HK-2 (cell line): ENCODE data around the gene SCAF1.

Source experiments
- DNase-seq: peaks from one replicate; pipeline ENCODE4 v3.0.0-alpha.2; 2018; ENCODE audit not compliant: unreplicated experiment

The SCAF1 gene

DNA sequence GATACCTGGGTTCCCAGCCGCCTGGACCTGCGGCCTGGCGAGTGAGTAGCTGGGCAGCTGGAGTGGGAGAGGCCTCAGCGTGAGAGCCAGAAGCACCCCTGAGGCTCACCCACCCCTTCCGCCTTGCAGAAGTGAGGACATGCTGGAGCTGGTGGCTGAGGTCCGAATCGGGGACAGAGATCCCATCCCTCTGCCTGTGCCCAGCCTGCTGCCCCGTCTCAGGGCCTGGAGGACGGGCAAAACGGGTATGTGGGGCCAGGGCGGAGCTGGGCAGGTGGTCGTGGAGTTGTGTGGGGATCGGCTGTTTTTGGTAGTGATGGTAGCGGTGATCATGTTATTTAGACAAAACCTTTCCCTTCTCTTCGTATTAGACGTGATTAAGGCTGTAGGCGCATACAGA is 4.6 kb downstream of the SCAF1 start:
- no peak for DNase-seq

DNA sequence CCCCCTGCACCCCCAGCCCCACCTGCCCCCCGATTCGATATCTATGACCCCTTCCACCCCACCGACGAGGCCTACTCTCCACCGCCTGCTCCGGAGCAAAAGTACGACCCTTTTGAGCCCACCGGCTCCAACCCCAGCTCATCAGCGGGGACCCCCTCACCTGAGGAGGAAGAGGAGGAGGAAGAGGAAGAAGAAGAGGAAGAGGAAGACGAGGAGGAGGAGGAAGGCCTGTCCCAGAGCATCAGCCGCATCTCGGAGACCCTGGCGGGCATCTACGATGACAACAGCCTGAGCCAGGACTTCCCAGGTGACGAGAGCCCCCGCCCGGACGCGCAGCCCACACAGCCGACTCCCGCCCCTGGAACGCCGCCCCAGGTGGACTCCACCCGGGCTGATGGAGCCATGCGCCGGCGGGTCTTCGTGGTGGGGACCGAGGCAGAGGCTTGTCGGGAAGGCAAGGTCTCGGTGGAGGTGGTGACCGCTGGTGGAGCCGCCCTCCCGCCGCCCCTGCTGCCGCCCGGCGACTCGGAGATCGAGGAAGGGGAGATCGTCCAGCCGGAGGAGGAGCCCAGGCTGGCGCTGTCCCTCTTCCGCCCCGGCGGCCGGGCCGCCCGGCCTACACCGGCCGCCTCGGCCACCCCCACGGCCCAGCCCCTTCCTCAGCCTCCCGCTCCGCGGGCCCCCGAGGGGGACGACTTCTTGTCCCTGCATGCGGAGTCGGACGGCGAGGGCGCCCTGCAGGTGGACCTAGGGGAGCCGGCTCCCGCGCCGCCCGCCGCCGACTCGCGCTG is 9.2 kb downstream of the SCAF1 start:
- no peak for DNase-seq

DNA sequence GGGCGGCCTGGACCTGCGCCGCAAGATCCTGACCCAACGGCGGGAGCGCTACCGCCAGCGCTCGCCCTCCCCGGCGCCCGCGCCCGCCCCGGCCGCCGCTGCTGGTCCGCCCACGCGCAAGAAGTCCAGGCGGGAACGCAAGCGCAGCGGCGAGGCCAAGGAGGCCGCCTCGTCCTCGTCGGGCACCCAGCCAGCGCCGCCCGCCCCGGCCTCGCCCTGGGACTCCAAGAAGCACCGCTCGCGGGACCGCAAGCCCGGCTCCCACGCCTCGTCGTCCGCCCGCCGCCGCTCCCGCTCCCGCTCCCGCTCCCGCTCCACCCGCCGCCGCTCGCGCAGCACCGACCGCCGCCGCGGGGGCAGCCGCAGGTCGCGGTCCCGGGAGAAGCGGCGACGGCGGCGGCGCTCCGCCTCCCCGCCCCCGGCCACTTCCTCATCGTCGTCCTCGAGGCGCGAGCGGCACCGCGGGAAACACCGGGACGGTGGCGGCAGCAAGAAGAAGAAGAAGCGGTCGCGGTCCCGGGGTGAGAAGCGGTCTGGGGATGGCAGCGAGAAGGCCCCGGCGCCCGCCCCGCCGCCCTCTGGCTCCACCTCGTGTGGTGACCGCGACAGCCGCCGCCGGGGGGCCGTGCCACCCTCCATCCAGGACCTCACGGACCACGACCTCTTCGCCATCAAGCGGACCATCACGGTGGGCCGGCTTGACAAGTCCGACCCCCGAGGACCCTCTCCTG is 10.0 kb downstream of the SCAF1 start:
- no peak for DNase-seq

DNA sequence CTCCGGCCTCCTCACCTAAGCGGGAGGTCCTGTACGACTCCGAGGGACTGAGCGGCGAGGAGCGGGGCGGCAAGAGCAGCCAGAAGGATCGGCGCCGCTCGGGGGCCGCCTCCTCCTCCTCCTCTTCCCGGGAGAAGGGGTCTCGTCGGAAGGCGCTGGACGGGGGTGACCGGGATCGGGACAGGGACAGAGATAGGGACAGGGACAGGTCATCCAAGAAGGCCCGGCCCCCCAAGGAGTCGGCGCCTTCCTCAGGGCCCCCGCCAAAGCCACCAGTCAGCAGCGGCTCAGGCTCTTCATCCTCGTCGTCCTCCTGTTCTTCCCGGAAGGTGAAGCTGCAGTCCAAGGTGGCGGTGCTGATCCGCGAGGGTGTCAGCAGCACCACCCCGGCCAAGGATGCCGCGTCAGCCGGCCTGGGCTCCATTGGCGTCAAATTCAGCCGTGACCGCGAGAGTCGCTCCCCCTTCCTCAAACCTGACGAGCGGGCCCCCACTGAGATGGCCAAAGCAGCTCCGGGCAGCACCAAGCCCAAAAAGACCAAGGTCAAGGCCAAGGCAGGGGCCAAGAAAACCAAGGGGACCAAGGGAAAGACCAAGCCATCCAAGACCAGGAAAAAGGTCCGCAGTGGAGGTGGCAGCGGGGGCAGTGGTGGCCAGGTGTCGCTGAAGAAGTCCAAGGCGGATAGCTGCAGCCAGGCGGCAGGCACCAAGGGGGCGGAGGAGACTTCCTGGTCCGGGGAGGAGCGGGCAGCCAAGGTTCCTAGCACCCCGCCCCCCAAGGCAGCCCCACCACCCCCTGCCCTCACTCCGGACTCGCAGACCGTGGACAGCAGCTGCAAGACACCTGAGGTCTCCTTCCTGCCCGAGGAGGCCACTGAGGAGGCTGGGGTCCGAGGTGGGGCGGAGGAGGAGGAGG is 10.8 kb downstream of the SCAF1 start:
- DNase-seq, result no peak

DNA sequence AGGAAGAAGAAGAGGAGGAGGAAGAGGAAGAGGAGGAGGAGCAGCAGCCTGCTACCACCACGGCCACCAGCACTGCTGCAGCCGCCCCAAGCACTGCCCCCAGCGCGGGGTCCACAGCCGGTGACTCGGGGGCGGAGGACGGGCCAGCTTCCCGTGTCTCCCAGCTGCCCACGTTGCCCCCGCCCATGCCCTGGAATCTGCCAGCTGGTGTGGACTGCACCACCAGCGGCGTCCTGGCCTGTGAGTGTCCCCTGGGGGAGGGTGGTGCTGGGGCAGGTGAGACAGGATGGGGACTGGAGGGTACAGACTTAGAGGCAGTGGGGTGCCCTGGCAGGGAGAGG is 11.4 kb downstream of the SCAF1 start:
- no peak for DNase-seq

DNA sequence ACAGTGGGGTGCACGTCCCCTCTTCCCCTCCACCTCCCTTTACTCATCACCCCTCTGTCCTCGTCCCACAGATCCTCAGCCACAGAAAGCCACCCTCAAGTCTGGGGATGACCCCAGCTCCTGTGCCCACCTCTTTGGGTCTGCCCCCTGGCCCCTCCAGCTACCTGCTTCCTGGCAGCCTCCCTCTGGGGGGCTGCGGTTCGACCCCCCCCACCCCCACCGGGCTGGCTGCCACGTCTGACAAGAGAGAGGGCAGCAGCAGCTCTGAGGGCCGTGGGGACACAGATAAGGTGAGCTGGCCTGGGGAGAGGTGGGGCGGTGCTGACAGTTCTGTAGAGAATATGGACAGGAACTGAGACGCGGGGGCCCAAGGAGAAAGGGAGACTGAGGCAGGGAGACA is 12.6 kb downstream of the SCAF1 start:
- DNase-seq, result no peak

DNA sequence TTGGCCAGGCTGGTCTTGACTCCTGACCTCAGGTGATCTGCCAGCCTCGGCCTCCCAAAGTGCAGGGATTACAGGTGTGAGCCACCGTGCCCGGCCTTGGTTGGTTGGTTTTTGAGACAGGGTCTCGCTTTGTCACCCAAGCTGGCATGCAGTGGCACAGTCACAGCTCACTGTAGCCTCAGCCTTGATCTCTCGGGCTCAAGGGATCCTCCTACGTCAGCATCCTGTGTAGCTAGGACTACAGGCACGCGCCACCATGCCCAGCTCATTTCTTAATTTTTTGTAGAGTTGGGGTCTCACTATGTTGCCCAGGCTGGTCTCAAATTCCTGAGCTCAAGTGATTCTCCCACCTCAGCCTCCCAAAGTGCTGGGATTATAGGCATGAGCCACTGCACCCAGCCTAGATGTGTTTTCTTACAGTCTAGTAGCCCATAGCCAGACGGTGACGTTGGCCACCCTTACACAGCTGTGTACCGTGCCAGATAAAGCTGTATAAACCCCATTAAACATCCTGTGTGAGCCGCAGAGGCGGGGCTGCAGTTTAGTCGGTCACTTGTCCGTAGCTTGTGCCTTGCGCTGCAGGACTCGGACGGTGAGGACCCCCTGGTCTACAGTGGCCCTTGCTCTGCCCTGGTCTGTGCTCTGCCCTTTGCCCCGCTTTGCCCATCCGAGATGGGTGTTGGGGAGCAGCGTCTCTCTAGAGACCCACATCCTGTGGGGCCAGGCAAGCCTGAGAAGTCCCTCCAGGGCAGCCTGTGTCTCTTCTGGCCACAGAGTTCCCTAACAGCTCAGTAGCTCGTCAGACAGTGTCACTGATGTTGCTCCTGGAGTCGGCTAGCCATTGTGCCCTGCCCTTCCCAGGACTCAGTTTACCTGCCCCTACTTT is 13.8 kb downstream of the SCAF1 start:
- DNase-seq, result no peak

DNA sequence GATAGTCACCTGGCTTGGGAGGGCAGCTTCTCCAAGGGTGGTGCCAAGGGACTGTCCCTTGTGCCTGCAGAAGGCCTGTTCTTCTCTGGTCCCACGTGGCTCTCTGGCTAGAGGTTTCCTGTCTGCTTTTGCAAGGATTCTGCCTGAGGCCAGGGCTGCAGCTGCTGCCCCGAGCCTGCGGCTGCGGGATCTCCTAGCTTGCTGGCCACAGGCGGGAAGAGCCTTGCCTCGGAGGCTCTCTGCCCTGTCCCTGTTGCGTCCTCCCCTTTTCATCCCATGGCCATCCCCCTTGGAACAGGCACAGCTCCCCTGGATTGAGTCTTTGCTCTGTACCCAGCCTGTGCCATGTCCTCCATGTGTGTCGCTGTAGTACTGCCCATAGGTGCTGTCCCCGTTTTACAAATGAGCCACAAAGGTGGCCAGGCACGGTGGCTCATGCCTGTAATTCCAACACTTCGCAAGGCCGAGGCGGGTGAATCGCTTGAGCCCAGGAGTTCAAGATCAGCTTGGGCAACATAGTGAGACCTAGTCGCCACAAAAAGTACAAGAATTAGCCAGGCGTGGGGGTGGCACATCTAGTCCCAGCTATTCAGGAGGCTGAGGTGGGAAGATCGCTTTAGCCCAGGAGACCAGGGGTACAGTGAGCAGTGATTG is 14.6 kb downstream of the SCAF1 start:
- DNase-seq, result no peak

DNA sequence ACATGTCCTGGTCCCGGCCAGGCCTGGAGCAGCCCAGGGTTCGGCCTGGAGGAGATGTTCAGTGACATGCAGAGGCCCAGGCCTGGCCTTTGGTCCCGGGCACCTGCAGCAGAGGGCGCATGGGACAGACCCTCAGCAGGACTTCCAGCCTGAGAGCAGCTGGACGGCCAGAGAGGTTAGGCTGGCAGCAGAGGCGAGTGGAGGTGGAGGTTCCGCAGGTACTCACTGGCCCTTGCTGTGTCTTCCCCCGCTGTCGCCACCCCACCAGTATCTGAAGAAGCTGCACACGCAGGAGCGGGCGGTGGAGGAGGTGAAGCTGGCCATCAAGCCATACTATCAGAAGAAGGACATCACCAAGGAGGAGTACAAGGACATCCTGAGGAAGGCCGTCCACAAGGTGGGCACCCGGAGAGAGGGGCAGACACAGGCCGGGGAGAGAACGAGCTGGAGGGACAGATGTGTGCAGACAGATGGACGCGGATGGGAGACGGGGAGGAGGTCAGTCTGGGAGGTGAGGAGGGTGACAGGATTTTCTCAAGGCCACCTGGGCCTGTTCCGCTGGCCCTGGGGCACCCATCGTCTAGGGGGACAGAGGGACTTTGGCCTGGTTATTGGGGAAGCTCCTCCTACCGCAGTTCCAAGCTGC is 15.6 kb downstream of the SCAF1 start:
- DNase-seq, result no peak

DNA sequence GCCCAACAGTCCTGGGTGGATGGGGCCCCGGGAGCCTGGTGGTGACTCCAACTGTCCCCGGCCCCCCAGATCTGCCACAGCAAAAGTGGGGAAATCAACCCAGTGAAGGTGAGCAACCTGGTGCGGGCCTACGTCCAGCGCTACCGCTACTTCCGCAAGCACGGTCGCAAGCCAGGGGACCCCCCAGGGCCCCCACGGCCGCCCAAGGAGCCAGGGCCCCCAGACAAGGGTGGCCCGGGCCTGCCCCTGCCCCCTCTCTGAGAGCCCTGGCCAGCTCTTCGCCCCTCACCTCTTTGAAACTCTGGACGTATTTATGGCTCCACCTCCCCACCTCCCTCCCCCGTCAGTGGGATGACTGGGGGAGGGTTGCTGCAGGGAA is 16.1 kb downstream of the SCAF1 start:
- no peak for DNase-seq

DNA sequence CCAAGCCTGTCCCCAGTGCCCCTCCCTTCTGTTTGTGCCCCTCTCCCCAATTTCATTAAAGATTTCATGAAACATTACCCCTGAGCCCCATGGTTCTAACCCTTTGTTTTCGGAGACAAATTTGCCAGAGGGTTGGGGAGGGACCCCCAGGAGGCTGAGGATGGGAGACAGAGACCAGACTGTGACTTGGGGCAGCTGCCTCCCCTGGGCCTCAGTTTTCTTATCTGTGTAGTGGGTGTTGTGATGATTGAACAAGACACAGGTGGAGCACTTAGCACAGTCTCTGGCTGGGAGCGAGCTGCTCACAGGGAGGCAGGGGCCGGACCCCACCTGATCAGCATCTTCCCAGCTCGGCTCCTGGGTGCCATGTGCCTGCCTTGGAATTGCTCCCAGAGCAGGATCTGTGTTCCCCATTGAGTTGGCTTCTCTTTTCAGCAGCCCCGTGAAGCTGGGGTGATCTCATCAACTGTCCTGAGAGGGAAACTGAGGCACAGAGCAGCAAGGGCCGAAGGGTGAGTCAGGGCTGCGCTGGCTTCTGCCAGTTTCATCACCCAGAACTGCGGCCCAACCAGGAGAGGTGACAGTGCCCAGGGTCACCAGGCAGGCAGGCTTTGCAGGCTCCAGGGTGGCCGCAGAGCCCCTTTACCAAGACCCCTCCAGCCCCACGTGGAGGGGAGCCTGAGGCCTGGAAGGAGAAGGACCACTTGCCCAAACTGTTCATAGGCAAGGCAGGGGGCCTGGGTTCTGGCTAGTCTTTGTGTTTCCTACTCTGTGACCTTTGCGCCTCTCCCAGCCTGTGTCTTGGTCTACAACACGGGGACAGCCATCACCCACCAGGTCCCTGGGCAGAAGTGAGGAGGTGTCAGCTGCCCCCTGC is 16.8 kb downstream of the SCAF1 start:
- no peak for DNase-seq

DNA sequence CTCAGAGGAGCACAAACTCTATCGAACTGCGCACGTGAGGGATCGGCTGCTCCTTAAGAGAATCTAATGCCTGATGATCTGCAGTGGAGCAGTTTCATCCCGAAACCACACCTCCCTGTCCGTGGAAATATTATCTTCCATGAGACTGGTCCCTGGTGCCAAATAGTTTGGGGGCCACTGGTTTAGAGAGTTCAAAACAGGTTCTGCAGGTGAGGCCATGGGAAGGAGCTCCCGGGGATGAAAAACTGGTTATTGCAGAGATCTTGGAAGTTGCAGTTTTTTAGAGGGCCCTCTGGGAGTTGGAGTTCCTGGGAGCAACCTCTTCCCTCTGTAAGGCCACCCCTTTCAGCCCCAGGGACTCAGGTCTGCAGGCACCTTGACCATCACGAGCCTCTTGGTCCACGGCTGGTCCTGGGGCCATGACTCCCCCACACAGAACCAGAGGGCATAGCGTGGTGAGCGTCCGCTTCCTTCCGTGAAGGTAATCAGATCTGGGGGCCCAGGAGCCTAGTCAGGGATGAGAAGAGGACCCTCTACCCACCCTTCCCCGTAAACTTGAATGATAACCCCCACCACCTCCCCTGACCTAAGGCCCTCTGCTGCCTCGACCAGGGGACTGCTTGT is 18.4 kb downstream of the SCAF1 start:
- no peak for DNase-seq

DNA sequence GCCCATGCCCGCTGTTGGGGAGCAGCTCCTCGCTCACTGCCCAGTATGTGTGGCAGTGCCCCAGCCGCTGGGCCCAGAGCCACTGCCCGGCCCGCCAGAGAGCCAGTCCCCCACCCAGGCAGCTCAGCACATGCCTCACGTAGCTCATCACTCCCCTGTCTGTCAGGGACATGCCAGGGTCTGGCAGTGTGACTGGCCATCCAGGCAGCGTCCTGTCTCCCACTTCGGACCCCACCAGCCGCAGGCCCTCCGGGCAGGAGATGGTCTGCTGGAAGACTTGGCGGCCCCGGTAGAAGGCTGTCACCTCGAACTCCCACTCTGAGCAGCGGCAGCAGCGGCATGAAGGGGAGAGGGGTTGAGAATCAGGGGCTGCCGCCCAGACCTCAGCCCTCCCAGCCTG is 20.0 kb downstream of the SCAF1 start:
- no peak for DNase-seq

DNA sequence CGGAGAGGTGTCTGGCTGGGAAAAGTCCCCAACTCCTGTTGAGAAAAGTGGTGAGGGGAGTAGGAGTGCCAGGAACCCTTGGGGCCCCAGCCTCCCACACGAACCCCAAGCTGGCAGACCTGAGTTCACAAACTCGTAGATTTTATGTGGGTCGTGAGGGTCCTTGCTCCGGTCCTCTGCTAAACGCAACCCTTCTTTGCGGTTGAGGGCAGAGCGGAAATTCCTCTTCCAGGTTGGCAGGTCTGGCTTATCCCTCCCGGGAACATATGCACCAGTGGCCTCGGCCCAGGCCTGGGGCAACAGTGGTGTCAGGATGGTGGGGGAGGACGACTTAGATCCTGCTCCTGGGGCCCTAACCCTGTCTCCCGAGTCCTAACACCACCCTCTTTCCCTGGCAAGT is 21.2 kb downstream of the SCAF1 start:
- DNase-seq, result no peak

DNA sequence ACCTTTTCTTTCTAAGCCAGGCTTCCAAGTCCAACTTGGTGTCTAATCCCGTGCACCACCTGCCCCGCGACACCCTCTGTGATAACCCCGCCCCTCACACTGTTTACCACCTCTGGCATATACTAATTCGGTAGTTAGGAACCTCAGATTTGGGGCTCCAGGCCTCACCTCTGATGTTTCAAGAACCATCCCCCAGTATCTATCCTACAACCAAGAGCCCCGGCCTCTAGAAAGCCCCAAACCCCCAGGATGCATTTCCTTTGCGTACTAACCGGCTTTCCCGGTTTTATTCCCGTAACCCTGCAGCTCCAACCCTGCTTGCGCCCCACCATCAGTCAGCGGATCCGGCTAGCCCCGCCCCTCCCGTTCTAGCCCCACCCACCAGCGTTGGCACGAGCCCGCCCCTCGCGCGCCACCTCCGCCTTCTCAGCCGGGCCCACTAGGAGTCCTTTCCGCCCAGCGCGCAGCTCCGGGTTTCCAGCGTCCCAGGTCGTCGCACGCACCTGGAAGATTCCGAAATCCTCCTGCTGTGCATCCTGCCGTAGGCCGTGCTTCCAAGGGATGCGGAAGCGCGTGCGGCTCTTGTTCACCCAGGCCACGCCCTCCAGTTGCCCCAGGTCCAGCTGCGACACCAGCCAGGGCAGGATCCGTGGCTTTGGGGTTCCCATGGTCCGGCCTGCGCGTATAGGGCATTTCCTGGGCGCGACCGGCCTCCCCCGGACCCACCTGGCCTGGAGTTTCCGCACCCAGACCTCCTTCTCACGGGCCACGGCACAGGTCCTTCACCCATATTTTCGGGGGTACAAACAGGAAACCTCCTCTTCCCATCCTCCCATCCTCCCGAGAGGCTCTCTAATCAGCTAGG is 22.4 kb downstream of the SCAF1 start:
- peak; percentile 95 for DNase-seq

DNA sequence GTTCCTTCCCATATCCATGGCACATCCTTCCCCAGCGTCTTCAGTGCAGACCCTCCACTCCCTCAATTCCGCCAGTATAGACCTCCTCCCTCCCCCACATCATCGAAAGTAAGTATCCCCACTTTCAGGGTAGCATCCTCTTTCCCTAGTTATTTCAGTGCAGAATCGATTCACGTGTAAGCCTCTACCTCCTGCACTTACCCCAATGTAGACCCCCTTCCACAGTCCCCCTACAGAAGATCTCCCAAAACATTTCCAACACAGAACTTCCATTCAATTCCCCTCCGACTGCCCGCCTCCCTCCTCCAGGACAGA is 23.0 kb downstream of the SCAF1 start:
- no peak for DNase-seq

DNA sequence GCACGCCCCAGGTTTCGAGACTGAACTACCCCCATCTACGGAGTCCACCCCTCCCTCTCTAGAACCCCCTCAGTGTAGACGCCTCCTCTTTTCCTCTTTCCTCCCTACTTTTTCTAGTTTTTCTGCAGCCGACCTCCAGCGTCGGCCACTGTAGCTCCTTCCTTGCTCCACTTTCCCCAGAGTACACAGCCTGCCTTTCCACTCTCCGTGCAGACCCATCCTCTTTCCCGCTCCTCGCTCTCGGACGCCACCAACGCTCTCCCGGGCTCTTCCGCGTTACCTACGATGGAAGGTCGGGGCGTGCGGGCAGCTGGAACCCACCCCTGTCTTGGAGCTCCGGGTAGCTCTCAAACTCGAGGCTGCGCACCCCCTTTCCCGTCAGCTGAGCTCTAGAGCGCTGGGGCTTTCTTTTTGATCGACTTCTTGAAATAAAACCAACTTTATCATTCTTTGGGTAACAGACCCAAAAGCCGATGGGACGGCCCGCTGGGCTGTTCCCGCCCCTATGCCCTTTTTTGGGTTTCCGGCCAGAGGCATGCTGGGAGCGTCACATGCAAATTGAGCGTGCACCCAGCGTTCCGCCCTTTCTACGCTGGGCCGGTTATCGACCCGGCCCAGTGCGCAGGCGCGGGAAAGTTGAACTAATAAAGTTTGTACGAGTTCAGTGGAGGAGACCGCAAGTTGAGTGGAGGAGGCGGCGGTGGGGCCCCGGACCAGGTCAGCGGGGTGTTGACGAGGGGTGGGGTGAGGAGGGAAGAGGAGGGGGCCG is 23.5 kb downstream of the SCAF1 start, which contains the start of the genes BCL2L12 and IRF3:
TSS of gene BCL2L12 (plus strand) at position 583 of the 769 bp plus-strand sequence. CDS start 760 bp downstream, outside the sequence.
TSS of gene IRF3 (minus strand) at position 507 of the 769 bp plus-strand sequence. CDS start 1,019 bp downstream, outside the sequence.
- peak; percentile 98 for DNase-seq
